Muscle layer of duodenum (tissue), 2 donors: ENCODE results near the gene HSPB9.

Experiments
- H3K27ac ChIP-seq: one replicate; pipeline ENCODE4 v1.7.0; 2013; ENCODE audit warnings: mild to moderate bottlenecking, low read length
- H3K27me3 ChIP-seq: one replicate; pipeline ENCODE4 v1.7.0; 2013; ENCODE audit warnings: low read depth, mild to moderate bottlenecking, control low read depth, low read length
- H3K36me3 ChIP-seq, 2 donors: one replicate each; pipeline ENCODE4 v1.7.0; 2013; ENCODE audit warnings: low read length in 2 of 2, control low read depth in 1 of 2, mild to moderate bottlenecking in 1 of 2; ENCODE audit not compliant: insufficient read depth in 2 of 2, control insufficient read depth in 1 of 2
- H3K4me1 ChIP-seq, 2 donors: one replicate each; pipeline ENCODE4 v1.7.0; 2013; ENCODE audit warnings: low read length in 2 of 2, mild to moderate bottlenecking in 2 of 2, control low read depth in 1 of 2, moderate library complexity in 1 of 2; ENCODE audit not compliant: insufficient read depth in 2 of 2, control insufficient read depth in 1 of 2
- H3K4me3 ChIP-seq, 2 donors: one replicate each; pipeline ENCODE4 v1.7.0; 2013; ENCODE audit warnings: low read length in 2 of 2, low read depth in 1 of 2, mild to moderate bottlenecking in 1 of 2
- H3K9me3 ChIP-seq, 2 donors: one replicate each; pipeline ENCODE4 v1.7.0; 2013; ENCODE audit warnings: low read length in 2 of 2, control low read depth in 1 of 2, mild to moderate bottlenecking in 1 of 2; ENCODE audit not compliant: control insufficient read depth in 1 of 2
- donor health status: healthy.

Gene HSPB9

DNA sequence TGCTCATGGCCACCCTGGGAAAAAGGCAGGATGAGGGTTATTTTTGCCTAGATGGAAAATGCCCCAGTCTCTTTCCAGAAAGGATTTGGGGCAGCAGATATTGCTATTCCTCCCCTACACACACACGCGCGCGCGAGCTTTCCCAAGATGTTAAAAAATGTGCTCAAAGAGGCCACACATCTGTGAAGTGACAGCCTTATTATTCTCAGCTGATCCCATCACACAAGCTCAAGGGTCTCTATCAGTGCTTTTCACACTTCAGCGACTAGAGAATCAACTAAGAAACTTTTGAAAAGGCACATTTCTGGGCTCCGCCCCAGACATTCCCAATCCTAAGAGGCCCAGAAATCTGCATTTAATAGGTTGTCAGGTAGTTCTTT is 37.9 kb downstream of the HSPB9 start:
- no peaks in the 10 kb centered on the region for H3K27me3 ChIP-seq
- no peaks in the 10 kb centered on the region for H3K9me3 ChIP-seq
- H3K4me1 ChIP-seq, result no peaks in the 10 kb centered on the region
- H3K4me3 ChIP-seq, result no peak overlapping the region
- H3K36me3 ChIP-seq, result no peaks in the 10 kb centered on the region
- no peak overlapping the region for H3K27ac ChIP-seq

DNA sequence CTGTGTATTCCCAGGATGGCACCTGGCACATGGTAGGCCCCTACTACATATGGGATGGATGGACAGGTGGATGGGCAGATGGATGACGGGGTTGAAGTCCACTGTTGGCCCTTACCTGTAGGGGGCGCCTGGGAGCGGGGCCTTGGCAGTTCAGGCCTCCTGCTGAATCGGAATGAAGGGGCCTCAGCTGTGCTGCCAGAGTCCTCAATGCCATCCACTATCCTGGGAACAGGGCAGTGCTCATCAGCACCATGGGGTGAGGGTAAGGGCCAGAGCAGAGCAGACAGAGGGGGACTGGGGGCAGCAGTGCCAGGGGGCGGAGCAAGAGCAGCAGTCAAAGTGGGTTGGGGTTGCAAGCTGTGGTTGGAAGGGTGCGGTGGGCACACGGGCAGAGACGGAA is 40.5 kb downstream of the HSPB9 start:
- no peak overlapping the region for H3K27ac ChIP-seq
- H3K9me3 ChIP-seq, result no peaks in the 10 kb centered on the region
- no peaks in the 10 kb centered on the region for H3K4me1 ChIP-seq
- no peak overlapping the region for H3K4me3 ChIP-seq
- no peaks in the 10 kb centered on the region for H3K27me3 ChIP-seq
- H3K36me3 ChIP-seq, result no peaks in the 10 kb centered on the region

DNA sequence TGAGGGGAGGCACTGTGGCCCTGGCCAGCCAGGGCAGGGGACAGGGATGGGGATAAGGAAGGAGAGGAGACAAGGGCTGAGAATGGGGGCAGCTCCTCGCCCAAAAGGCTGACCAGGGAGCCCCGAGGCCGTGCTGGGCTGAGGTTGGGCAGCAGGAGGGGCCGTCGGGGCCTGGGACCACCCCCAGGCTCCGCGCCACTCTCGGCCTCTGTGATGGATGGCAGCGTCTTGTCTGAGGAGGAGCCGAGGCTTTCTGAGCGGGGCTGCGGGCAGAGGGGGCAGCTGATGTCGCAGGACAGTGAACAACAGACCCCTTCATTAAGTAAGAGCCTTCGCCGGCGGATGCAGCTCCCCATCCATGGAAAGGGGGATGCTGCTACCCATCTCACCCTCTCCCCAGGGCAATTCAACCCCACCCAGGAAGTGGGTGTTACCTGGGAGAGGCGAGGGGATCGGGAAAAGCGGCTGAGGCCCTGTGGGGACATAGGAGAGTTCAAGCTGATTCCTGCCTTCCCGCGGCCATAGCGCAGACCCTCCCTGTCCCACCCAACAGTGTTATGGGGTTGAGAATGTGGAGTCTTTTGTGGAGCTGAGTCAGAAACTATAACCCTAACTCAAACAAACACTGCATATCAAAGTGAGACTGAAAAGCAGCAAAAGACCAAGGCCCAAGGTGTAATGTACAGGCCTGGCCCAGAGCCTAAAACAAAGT is 41.2 kb downstream of the HSPB9 start:
- Histone ChIP-seq H3K4me1 (no peaks in the 10 kb centered on the region), H3K36me3 (no peaks in the 10 kb centered on the region)

DNA sequence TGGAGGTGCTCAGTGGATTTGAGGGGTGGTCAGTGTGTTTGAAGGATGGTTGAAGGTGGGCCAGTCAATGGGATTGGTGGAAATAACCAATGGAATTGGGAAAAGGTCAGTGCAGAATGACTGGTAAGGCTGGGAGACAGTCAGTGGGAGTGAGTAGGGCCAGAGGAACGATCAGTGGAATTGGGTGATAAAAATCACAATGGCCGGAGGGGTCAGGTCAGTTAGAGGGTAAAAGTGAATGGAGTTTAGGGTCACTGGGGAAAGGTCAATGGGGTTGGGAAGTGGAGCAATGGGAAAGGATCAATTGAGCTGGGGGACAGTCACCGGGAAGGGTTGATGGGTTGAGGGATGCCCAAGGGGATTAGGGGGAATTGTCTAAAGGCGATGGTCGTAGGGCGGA is 43.1 kb downstream of the HSPB9 start:
- no peaks in the 10 kb centered on the region for H3K36me3 ChIP-seq
- H3K27me3 ChIP-seq, result no peaks in the 10 kb centered on the region
- no peak overlapping the region for H3K27ac ChIP-seq
- H3K4me1 ChIP-seq, result no peaks in the 10 kb centered on the region
- H3K4me3 ChIP-seq, result no peak overlapping the region
- no peaks in the 10 kb centered on the region for H3K9me3 ChIP-seq

More for the DNA sequence above, 41.2 kb downstream of the HSPB9 start:
- no peak overlapping the region for H3K4me3 ChIP-seq
- H3K9me3 ChIP-seq, result no peaks in the 10 kb centered on the region
- no peak overlapping the region for H3K27ac ChIP-seq
- no peaks in the 10 kb centered on the region for H3K27me3 ChIP-seq

GRCh38 chr17:42166196-42166763 is 43.7 kb downstream of the HSPB9 start:
- no peak overlapping the region for H3K4me3 ChIP-seq
- H3K27ac ChIP-seq, result no peak overlapping the region
- H3K36me3 ChIP-seq, result no peaks in the 10 kb centered on the region
- H3K4me1 ChIP-seq, result no peaks in the 10 kb centered on the region
- no peaks in the 10 kb centered on the region for H3K27me3 ChIP-seq
- H3K9me3 ChIP-seq, result no peaks in the 10 kb centered on the region

GRCh38 chr17:42167807-42168206 is 45.2 kb downstream of the HSPB9 start:
- no peak overlapping the region for H3K27ac ChIP-seq
- no peaks in the 10 kb centered on the region for H3K4me1 ChIP-seq
- H3K9me3 ChIP-seq, result no peaks in the 10 kb centered on the region
- H3K4me3 ChIP-seq, result no peak overlapping the region
- H3K36me3 ChIP-seq, result no peaks in the 10 kb centered on the region
- no peaks in the 10 kb centered on the region for H3K27me3 ChIP-seq

DNA sequence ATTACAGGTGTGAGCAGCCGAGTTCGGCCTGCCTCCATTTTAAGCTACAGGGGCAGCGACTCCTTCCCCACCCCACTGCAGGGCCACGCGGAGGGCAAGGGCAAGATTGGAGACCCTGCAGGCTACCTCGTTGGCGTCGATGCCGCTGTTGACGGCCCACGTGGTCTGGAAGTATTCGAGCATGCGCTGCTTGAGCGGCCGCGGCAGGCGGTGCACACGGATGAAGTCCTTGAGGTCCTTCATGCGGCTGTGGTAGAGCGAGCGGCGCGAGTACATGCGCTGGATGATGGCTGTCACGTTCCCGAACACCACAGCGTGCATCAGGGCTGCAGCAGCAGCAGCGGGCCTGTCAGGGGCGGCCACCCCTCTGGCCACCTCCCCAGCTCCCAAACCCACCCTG is 46.7 kb downstream of the HSPB9 start:
- H3K27me3 ChIP-seq, result no peaks in the 10 kb centered on the region
- no peaks in the 10 kb centered on the region for H3K4me1 ChIP-seq
- no peak overlapping the region for H3K4me3 ChIP-seq
- H3K9me3 ChIP-seq, result no peaks in the 10 kb centered on the region
- H3K27ac ChIP-seq, result no peak overlapping the region
- no peaks in the 10 kb centered on the region for H3K36me3 ChIP-seq

- H3K36me3 ChIP-seq, result no peaks in the 10 kb centered on the region
- no peaks in the 10 kb centered on the region for H3K9me3 ChIP-seq
- H3K27ac ChIP-seq, result no peak overlapping the region
- H3K27me3 ChIP-seq, result no peaks in the 10 kb centered on the region
- no peaks in the 10 kb centered on the region for H3K4me1 ChIP-seq
- no peak overlapping the region for H3K4me3 ChIP-seq
Measured at GRCh38 chr17:42171831-42172230, 49.2 kb downstream of the HSPB9 start.
